ELR (cell line): ENCODE results near the gene CHCHD2.
"Not testable (repeated sequence)": the region's sequence is repeated elsewhere in the genome, so short reads cannot be mapped to it uniquely, and the experiment has no call there.

Experiments
- DNase-seq: peaks from one replicate; pipeline ENCODE4 v3.0.0-alpha.2; 2015; ENCODE audit warnings: low read depth

CHCHD2 gene

GRCh38 chr7:56083150-56083785 lies 23.0 kb downstream of the CHCHD2 start:
- DNase-seq: no peak

- DNase-seq: no peak
These were observed 24.5 kb downstream of the CHCHD2 start for GRCh38 chr7:56081626-56082340.

GRCh38 chr7:56080726-56081435 lies 25.4 kb downstream of the CHCHD2 start:
- DNase-seq: not testable (repeated sequence)

GRCh38 chr7:56079450-56080185 lies 26.7 kb downstream of the CHCHD2 start:
- DNase-seq: peak; percentile 39

- DNase-seq: no peak
These were observed 28.1 kb downstream of the CHCHD2 start for GRCh38 chr7:56078196-56078595.

GRCh38 chr7:56077681-56078080 lies 28.6 kb downstream of the CHCHD2 start:
- no peak for DNase-seq

GRCh38 chr7:56074371-56074791 lies 31.9 kb downstream of the CHCHD2 start:
- peak; percentile 87 for DNase-seq

GRCh38 chr7:56066376-56066775 lies 39.9 kb downstream of the CHCHD2 start:
- not testable (repeated sequence) for DNase-seq

- DNase-seq: peak; percentile 92
These were observed 42.2 kb downstream of the CHCHD2 start, which contains the start of gene SUMF2 for GRCh38 chr7:56063882-56064625. SUMF2 (plus strand) TSS chr7:56064286; CDS start chr7:56064312, 26 bp downstream.

- no peak for DNase-seq
These were observed 42.8 kb downstream of the CHCHD2 start for GRCh38 chr7:56063500-56063881.

- DNase-seq: peak; percentile 91
These were observed 43.9 kb downstream of the CHCHD2 start for GRCh38 chr7:56062382-56062781.

GRCh38 chr7:56053993-56054392 lies 52.3 kb downstream of the CHCHD2 start:
- no peak for DNase-seq

- no peak for DNase-seq
These were observed 52.9 kb downstream of the CHCHD2 start for GRCh38 chr7:56053379-56053778.
